Caco-2 (cell line): ENCODE data around the gene UBE2K. TPM values are rescaled to one million over a fixed set of nuclear protein-coding genes. Genes with fewer than 3 reads are reported as not detected.

Experiments
- BruUV-seq: library from RNA; stranded (reverse); fragments of 400-500 nt; replicated peaks from 2 replicates; lab custom pipeline; 2021; lab: Mats Ljungman, UMichigan
- CTCF ChIA-PET: fragments of 300-600 bp; sonication (Branson Sonifier 250); formaldehyde crosslinking; loops from one replicate; lab custom pipeline; 2022; ENCODE audit warnings: antibody characterized with exemption; lab: Charles Lee
- POLR2A ChIA-PET: fragments of 300-600 bp; sonication (Branson Sonifier 250); formaldehyde crosslinking; loops from one replicate; lab custom pipeline; 2022; ENCODE audit warnings: antibody characterized with exemption; lab: Charles Lee
- DNase-seq, 2 experiments: peaks; one replicate each; pipeline versions ENCODE4 v3.0.0 to v3.0.0-alpha.2; 2020 to 2022
- H3K27me3 ChIP-seq: replicated peaks from 2 replicates; pipeline ENCODE4 v1.6.0; 2011; ENCODE audit warnings: low read length; ENCODE audit not compliant: control insufficient read depth, insufficient read depth
- H3K36me3 ChIP-seq: 2 replicates; pipeline ENCODE4 v1.5.1; 2011; ENCODE audit warnings: low read length; ENCODE audit not compliant: control insufficient read depth, insufficient read depth
- H3K4me1 ChIP-seq: fragments of 250-450 bp; sonication (Bioruptor Pico); 2 replicates; pipeline ENCODE4 v1.5.1; 2020; ENCODE audit warnings: mild to moderate bottlenecking
- H3K4me3 ChIP-seq: 2 replicates; pipeline ENCODE4 v1.5.1; 2011; ENCODE audit warnings: low read depth, mild to moderate bottlenecking, control low read depth, low read length
- H3K9me3 ChIP-seq: fragments of 250-450 bp; sonication (Bioruptor Pico); 2 replicates; pipeline ENCODE4 v1.5.1; 2020; ENCODE audit warnings: mild to moderate bottlenecking, moderate library complexity
- H3K27ac Mint-ChIP-seq: one replicate; pipeline ENCODE4 v1.8.0; 2022; ENCODE audit warnings: mixed read lengths; ENCODE audit not compliant: unreplicated experiment
- H3K27me3 Mint-ChIP-seq: one replicate; pipeline ENCODE4 v1.8.0; 2022; ENCODE audit warnings: mixed read lengths; ENCODE audit not compliant: insufficient read depth, unreplicated experiment
- H3K36me3 Mint-ChIP-seq: one replicate; pipeline ENCODE4 v1.8.0; 2022; ENCODE audit warnings: mild to moderate bottlenecking, mixed read lengths; ENCODE audit not compliant: insufficient read depth, unreplicated experiment
- H3K4me1 Mint-ChIP-seq: one replicate; pipeline ENCODE4 v1.8.0; 2022; ENCODE audit warnings: low read depth, mixed read lengths; ENCODE audit not compliant: unreplicated experiment
- H3K4me3 Mint-ChIP-seq: one replicate; pipeline ENCODE4 v1.8.0; 2022; ENCODE audit warnings: mild to moderate bottlenecking, moderate library complexity, mixed read lengths; ENCODE audit not compliant: unreplicated experiment
- H3K9me3 Mint-ChIP-seq: one replicate; pipeline ENCODE4 v1.8.0; 2022; ENCODE audit warnings: mixed read lengths; ENCODE audit not compliant: unreplicated experiment
- intact Hi-C: fragments of 100-400 bp; cut with micrococcal nuclease; formaldehyde crosslinking; loops from one replicate; pipeline ENCODE4 v1.10.0; 2022; ENCODE audit not compliant: unreplicated experiment
- total RNA-seq: library from RNA; stranded (reverse); gene quantifications from 2 replicates; pipeline ENCODE4 v1.2.3, GENCODE V29; 2022
- TF ChIP-seq, protein P1 (sequence below), 2 experiments: fragments of 200-600 bp in 1 of 2; IDR thresholded peaks; 1 replicate in 1 of 2; 2 replicates in 1 of 2; pipeline versions ENCODE4 v1.5.1 to v1.8.0; 2011 to 2022; ENCODE audit warnings: antibody characterized with exemption in 1 of 2, control low read depth in 1 of 2, inconsistent platforms in 1 of 2, low read depth in 1 of 2, low read length in 1 of 2, mild to moderate bottlenecking in 1 of 2, moderate library complexity in 1 of 2; ENCODE audit not compliant: insufficient read depth in 1 of 2, severe bottlenecking in 1 of 2, unreplicated experiment in 1 of 2

UBE2K gene
- total RNA-seq, 1 experiment from 2014 or later: 141 TPM

DNA sequence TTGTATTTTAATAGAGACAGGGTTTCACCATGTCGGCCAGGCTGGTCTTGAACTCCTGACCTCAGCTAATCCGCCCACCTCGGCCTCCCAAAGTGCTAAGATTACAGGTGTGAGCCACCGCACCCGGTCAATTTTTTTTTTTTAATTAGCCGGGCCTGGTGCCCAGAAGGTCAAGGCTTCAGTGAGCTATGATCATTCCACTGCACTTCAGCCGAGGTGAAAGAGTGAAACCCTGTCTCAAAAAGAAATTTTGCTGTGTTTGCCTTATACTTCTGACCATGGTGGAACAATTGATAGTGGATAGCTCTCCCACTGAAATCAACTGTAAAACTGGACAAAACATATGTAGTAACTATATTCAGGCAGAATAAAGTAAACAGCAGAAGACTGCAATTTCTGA lies 35.3 kb upstream of the UBE2K start:
- TF ChIP-seq, protein P1, sequence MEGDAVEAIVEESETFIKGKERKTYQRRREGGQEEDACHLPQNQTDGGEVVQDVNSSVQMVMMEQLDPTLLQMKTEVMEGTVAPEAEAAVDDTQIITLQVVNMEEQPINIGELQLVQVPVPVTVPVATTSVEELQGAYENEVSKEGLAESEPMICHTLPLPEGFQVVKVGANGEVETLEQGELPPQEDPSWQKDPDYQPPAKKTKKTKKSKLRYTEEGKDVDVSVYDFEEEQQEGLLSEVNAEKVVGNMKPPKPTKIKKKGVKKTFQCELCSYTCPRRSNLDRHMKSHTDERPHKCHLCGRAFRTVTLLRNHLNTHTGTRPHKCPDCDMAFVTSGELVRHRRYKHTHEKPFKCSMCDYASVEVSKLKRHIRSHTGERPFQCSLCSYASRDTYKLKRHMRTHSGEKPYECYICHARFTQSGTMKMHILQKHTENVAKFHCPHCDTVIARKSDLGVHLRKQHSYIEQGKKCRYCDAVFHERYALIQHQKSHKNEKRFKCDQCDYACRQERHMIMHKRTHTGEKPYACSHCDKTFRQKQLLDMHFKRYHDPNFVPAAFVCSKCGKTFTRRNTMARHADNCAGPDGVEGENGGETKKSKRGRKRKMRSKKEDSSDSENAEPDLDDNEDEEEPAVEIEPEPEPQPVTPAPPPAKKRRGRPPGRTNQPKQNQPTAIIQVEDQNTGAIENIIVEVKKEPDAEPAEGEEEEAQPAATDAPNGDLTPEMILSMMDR (IDR thresholded peaks at IDR 0.05; ENCODE audit: insufficient read depth in 1 of 2, low read depth in 1 of 2, low read length in 1 of 2, severe bottlenecking in 1 of 2, unreplicated experiment in 1 of 2): no peak
- H3K9me3 ChIP-seq: no peaks in the 10 kb centered on the region
- Mint-ChIP-seq H3K27ac (no peak overlapping the region), H3K36me3 (peaks cover 6% of the 10 kb centered on the region), H3K9me3 (no peaks in the 10 kb centered on the region), H3K4me1 (peaks cover 15% of the 10 kb centered on the region), H3K27me3 (no peaks in the 10 kb centered on the region), H3K4me3 (no peak overlapping the region)
- intact Hi-C loops: no loop called here
- CTCF ChIA-PET: no interaction called here
- no peaks in the 10 kb centered on the region for H3K36me3 ChIP-seq
- no TSS peak for BruUV-seq
- no peak for DNase-seq
- no peaks in the 10 kb centered on the region for H3K27me3 ChIP-seq
- H3K4me3 ChIP-seq: no peak overlapping the region
- POLR2A ChIA-PET: no interaction called here
- peaks cover 23% of the 10 kb centered on the region for H3K4me1 ChIP-seq

- TF ChIP-seq, protein P1 (IDR thresholded peaks at IDR 0.05; ENCODE audit: insufficient read depth in 1 of 2, low read depth in 1 of 2, low read length in 1 of 2, severe bottlenecking in 1 of 2, unreplicated experiment in 1 of 2): no peak
- Mint-ChIP-seq H3K4me1 (peaks cover 15% of the 10 kb centered on the region), H3K4me3 (peak overlapping the region; percentile 48), H3K36me3 (peaks cover 6% of the 10 kb centered on the region), H3K9me3 (no peaks in the 10 kb centered on the region), H3K27ac (peak overlapping the region; percentile 87), H3K27me3 (no peaks in the 10 kb centered on the region)
- peak; percentile 36 to 50 for DNase-seq
- BruUV-seq: no TSS peak
- intact Hi-C loops: loop anchor here (2.0 kb wide), 1 partner anchor 18 kb away; no protein-coding TSS in a partner anchor
- ChIA-PET POLR2A (interaction anchor here (0.6 to 0.8 kb wide), 2 partner anchors 32 to 530 kb away, joined by 3 read pairs; partner anchors contain the start of gene UBE2K), CTCF (no interaction called here)
- Histone ChIP-seq H3K9me3 (no peaks in the 10 kb centered on the region), H3K4me3 (no peak overlapping the region), H3K36me3 (no peaks in the 10 kb centered on the region), H3K27me3 (no peaks in the 10 kb centered on the region), H3K4me1 (peaks cover 23% of the 10 kb centered on the region)
Observed at GRCh38 chr4:39664828-39665731, 32.9 kb upstream of the UBE2K start.

GRCh38 chr4:39667706-39668105 lies 30.2 kb upstream of the UBE2K start:
- no TSS peak for BruUV-seq
- Mint-ChIP-seq H3K27ac (no peak overlapping the region), H3K4me1 (peaks cover 15% of the 10 kb centered on the region), H3K9me3 (no peaks in the 10 kb centered on the region), H3K27me3 (no peaks in the 10 kb centered on the region), H3K4me3 (no peak overlapping the region), H3K36me3 (peaks cover 6% of the 10 kb centered on the region)
- ChIA-PET CTCF (no interaction called here), POLR2A (no interaction called here)
- TF ChIP-seq, protein P1 (IDR thresholded peaks at IDR 0.05; ENCODE audit: insufficient read depth in 1 of 2, low read depth in 1 of 2, low read length in 1 of 2, severe bottlenecking in 1 of 2, unreplicated experiment in 1 of 2): no peak
- Histone ChIP-seq H3K36me3 (no peaks in the 10 kb centered on the region), H3K9me3 (no peaks in the 10 kb centered on the region), H3K4me1 (peaks cover 23% of the 10 kb centered on the region), H3K27me3 (no peaks in the 10 kb centered on the region), H3K4me3 (no peak overlapping the region)
- intact Hi-C loops: no loop called here
- DNase-seq: no peak
